Stomach (tissue), 4 donors: ENCODE data around the gene ITGB4.

Experiments
- EP300 ChIP-seq: sonication (generic); formaldehyde crosslinking; IDR thresholded peaks from one replicate; pipeline ENCODE4 v1.6.1; 2017; ENCODE audit warnings: antibody characterized with exemption
- POLR2A ChIP-seq, 4 donors: fragments of 450-650 bp; IDR thresholded peaks; one replicate each; pipeline ENCODE4 v1.6.1; 2016; ENCODE audit warnings: antibody characterized with exemption in 4 of 4, control low read depth in 2 of 4, mild to moderate bottlenecking in 1 of 4, moderate library complexity in 1 of 4
- POLR2AphosphoS5 ChIP-seq, 3 donors: sonication (generic); formaldehyde crosslinking; IDR thresholded peaks; one replicate each; pipeline ENCODE4 v1.6.1; 2016; ENCODE audit warnings: antibody characterized with exemption in 3 of 3
- TF ChIP-seq, protein P1 (sequence below), 7 experiments: fragments of 450-650 bp in 4 of 7; fragments of 200-600 bp in 3 of 7; sonication (generic) in 3 of 7; IDR thresholded peaks; one replicate each; pipeline ENCODE4 v1.5.1; 2016 to 2019; ENCODE audit warnings: antibody characterized with exemption in 7 of 7, control low read depth in 2 of 7, mild to moderate bottlenecking in 1 of 7

DNA sequence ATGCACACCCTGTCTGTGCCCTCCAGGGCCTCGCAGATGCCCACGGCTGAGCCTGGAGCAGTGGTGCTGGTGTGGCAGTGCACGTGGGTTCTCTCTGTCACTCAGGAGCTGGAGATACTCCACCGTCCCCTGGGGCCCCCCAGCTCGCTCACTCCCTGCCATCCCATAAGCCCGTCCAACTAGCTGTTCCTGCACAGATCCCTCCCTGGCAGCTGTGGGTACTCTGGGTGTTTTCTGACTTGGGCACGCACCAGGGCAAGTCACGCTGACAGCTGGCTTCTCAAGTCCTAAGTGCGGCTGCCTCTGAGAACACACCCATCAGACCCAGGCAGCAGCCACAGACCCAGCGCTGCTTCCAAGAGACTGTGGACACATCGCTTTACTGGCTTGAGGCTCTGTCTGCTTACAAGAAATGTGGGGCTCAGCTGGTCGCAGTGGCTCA is 25.4 kb upstream of the ITGB4 start:
- TF ChIP-seq, protein P1, sequence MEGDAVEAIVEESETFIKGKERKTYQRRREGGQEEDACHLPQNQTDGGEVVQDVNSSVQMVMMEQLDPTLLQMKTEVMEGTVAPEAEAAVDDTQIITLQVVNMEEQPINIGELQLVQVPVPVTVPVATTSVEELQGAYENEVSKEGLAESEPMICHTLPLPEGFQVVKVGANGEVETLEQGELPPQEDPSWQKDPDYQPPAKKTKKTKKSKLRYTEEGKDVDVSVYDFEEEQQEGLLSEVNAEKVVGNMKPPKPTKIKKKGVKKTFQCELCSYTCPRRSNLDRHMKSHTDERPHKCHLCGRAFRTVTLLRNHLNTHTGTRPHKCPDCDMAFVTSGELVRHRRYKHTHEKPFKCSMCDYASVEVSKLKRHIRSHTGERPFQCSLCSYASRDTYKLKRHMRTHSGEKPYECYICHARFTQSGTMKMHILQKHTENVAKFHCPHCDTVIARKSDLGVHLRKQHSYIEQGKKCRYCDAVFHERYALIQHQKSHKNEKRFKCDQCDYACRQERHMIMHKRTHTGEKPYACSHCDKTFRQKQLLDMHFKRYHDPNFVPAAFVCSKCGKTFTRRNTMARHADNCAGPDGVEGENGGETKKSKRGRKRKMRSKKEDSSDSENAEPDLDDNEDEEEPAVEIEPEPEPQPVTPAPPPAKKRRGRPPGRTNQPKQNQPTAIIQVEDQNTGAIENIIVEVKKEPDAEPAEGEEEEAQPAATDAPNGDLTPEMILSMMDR (IDR thresholded peaks at IDR 0.05) = no peak
- peak in 1 of 3 donors; percentile 57 for TF ChIP-seq POLR2AphosphoS5 (IDR thresholded peaks at IDR 0.05)
- TF ChIP-seq POLR2A (IDR thresholded peaks at IDR 0.05) = no peak
- TF ChIP-seq EP300 = no peak
